Activated CD4-positive, alpha-beta T cell treated with anti-CD3 and anti-CD28 coated beads for 4 hours (primary cell): ENCODE measurements around the gene IFRD1.

Source experiments
- DNase-seq, 2 donors: peaks; one replicate each; pipeline ENCODE4 v3.0.0-alpha.2; 2020

IFRD1 gene

DNA sequence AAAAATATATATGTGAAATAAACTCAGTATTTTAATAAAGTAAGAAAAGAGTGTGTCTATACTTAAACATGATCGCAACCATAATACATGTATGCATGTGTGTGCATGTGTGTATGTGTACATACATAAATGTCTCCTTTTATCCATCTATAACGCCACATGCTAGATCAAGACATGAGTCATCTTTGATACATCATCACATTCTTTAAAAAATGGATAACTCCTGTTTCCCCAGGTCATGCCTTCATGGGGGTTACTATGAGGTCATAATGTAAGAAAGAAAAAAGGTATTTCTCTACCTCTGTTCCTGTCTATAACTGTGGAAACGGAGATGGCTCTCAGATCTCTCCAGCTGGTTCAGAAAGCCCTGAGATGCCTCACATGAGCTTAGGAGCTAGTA, 71.7 kb downstream of the IFRD1 start:
- no peak for DNase-seq

- DNase-seq: no peak
These were observed 73.6 kb downstream of the IFRD1 start for GRCh38 chr7:112523871-112524270.
